T47D (cell line): ENCODE measurements around the gene GPR156.
"Not testable (repeated sequence)": the region's sequence is repeated elsewhere in the genome, so short reads cannot be mapped to it uniquely, and the experiment has no call there.

Experiments used
- DNase-seq, 2 experiments: peaks; one replicate each; pipeline versions ENCODE4 v3.0.0 to v3.0.0-alpha.2; 2011 to 2012; ENCODE audit warnings: low read depth in 1 of 2, low spot score in 1 of 2
- JUND ChIP-seq: IDR thresholded peaks from 2 replicates; pipeline ENCODE4 v1.6.1; 2012; ENCODE audit warnings: low read depth
- in situ Hi-C: cut with HindIII; loops from 2 replicates; pipeline ENCODE4 v1.10.0; 2016; ENCODE audit warnings: low sequenced_read_pairs, low pct_unique_long_range_greater_than_20kb

The GPR156 gene

DNA sequence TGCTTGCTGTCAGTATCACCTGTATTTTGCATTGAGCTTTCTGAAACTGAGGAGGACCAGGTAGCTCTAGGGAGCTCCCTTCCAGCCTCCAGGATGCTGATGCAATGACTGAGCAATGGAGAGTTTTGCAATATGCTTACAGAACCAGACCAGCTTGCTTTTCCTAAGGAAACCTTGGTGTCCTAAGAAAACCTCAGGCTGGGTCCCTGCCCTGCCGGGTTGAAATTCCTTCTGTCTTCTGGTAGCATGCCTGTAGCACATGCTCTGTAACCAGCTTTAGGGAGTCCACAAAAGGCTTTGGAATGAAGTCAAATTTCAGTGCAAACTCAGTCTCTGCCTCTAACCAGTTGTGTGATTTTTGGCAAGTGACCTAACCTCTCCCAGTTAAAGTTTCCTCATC lies 125.0 kb downstream of the GPR156 start:
- in situ Hi-C loops = no loop called here
- DNase-seq = peak; percentile 52 to 99
- TF ChIP-seq JUND = peak; percentile 89

DNA sequence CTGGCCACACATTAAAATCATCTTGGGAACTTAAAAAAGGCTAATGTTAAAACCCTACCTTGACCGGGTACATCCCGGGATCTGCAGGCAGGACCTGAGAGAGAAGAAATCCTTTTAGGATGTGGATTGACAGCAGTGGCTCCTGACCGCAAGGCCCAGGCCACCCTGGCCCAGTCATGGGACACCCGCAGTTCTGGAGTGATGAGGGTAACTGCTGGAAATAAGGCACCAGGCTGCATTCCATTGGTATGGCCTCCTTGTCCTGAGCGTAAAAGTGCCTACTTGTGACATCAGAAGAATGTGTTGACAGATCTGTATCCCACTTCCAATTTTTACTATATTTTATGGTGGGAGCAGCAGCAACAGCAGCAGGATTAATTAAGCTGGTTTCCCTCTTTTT lies 127.3 kb downstream of the GPR156 start:
- in situ Hi-C loops = no loop called here
- DNase-seq = no peak

DNA sequence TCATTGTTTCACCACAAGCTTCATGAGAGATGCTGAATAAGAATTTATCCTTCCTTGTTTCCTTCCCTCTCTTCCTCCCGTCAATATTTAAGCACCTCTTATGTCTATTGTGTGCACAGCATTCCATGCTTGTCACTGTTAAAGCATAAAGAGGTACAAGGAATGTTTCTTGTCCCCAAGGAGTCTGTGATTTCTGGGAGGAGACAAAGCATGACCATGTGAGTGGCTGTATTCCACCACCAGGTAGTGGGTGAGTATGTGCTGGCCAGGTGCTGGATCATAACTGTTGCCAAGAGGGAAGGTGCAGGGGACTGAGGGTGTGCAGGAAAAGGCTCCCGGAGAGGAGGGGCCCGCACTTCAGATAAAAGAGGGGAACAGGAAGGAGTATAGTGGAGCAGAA lies 127.9 kb downstream of the GPR156 start:
- no peak for TF ChIP-seq JUND
- DNase-seq = peak in 1 of 2 experiments; percentile 74
- in situ Hi-C loops = no loop called here

More for the DNA sequence above, 127.3 kb downstream of the GPR156 start:
- TF ChIP-seq JUND = no peak

DNA sequence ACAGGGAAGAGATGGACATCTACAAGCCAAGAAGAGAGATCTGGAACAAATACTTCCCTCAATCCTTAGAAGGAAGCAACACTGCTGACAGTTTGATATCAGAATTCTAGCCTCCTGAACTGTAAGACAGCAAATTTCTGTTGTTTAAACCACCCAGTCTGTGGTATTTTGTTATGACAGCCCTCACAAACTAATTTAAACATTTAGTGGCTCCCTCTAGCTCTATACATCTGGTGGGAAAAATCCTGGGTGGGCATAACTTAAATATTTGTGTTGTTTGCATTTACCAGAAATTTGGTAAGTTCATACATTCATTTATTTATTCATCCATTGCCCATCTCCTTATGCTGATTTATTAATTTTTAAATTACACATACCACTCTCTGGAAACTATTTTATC lies 128.3 kb downstream of the GPR156 start:
- in situ Hi-C loops = no loop called here
- no peak for DNase-seq
- TF ChIP-seq JUND = no peak

DNA sequence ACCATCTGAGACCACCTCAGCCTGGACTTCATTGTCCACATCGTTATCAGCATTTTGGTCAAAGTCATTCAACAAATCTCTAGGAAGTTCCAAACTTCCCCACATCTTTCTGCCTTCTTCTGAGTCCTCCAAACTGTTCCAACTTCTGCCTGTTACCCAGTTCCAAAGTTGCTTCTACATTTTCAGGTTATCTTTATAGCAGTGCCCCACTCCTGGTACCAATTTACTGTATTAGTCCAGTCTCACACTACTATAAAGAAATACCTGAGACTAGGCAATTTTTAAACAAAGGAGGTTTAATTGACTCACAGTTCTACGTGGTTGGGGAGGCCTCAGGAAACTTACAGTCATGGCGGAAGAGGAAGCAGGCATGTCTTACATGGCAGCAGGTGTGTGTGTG lies 129.3 kb downstream of the GPR156 start:
- DNase-seq, in situ Hi-C loops: not testable (repeated sequence)

DNA sequence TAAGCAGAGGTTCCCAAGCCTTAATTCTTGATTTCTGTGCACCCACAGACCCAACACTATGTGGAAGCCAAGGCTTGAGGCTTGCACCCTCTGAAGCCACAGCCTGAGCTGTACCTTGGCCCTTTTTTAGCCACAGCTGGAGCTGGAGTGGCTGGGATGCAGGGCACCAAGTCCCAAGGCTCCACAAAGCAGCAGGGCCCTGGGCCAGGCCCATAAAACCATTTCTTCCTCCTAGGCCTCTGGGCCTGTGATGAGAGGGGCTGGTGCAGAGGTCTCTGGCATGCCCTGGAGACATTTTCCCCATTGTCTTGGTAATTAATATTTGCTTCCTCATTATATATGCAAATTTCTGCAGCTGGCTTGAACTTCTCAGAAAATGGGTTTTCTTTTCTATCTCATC lies 129.9 kb downstream of the GPR156 start:
- no peak for DNase-seq
- TF ChIP-seq JUND = no peak
- in situ Hi-C loops = no loop called here

DNA sequence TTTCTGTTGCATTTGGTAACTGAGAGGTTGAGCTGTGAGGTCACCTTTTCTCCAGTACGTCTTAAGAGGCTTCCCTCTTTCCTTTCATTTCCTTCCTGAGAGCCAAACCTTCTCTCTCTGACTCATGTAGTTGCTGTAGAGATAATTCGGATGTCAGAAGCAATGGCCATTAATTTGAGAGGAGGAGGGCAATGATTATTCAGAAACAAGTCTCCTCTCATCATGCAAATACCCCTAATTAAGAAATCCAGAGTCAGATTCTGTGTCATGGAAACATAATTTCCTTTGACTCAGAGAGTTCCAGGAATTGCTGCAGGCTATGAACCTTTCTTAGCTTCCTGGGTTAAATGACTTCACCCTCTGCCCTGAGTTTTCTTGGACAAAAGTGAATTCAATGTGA lies 131.7 kb downstream of the GPR156 start:
- TF ChIP-seq JUND = no peak
- peak in 1 of 2 experiments; percentile 53 for DNase-seq
- in situ Hi-C loops = no loop called here

DNA sequence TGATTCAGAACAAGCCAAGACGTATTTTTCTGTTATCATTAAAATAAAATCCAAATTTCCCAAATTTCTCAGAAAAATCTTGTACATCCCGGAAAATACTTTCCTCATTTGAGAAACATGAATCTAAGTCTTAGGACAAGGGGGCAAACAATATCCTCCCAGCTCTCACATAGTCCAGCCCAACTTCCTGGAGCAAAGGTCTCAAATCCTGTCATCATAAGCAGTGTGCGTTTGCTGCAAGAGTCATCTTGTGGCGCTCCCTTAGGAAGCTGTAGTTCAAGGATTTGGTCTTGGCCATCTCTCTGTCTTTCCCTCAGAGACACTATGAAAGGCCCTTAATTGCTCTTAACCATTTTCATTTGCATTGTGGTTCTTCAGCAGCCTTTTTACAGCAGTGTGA lies 133.2 kb downstream of the GPR156 start:
- no peak for TF ChIP-seq JUND
- no peak for DNase-seq

DNA sequence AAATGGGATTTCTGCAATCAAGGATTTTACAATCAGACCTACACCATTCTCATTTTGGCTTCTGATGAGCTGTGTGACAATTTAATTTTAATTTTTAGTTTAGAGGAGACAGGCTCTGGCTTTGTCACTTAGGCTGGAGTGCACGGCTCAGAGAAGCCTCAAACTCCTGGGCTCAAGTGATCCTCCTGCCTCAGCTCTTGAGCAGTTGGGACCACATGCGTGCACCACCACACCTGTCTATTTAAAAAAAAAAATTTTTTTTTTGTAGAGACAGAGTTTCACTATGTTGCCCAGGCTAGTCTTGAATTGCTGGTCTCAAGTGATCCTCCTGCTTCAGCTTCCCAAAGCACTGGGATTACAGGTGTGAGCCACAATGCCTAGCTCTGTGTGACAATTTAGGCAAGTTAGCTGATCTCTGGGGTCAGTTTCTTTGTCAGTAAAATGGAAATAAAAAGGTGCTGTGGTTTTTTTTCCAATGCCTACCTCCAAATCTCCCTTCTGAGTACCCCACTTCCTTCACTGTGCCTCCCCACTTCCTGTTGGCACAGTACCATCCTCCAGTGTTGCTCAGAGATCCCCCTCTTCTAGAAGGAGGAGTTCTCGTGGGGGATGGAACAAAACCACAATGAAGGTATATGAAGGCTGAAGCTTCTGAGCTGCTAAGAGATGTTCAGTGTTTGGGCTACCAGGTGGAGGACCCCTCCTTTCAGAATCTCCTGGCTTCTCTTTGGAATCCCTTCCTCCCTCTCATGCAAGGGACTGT lies 136.7 kb downstream of the GPR156 start:
- no peak for DNase-seq
- no peak for TF ChIP-seq JUND
- in situ Hi-C loops = no loop called here

More for the DNA sequence above, 133.2 kb downstream of the GPR156 start:
- in situ Hi-C loops = no loop called here

DNA sequence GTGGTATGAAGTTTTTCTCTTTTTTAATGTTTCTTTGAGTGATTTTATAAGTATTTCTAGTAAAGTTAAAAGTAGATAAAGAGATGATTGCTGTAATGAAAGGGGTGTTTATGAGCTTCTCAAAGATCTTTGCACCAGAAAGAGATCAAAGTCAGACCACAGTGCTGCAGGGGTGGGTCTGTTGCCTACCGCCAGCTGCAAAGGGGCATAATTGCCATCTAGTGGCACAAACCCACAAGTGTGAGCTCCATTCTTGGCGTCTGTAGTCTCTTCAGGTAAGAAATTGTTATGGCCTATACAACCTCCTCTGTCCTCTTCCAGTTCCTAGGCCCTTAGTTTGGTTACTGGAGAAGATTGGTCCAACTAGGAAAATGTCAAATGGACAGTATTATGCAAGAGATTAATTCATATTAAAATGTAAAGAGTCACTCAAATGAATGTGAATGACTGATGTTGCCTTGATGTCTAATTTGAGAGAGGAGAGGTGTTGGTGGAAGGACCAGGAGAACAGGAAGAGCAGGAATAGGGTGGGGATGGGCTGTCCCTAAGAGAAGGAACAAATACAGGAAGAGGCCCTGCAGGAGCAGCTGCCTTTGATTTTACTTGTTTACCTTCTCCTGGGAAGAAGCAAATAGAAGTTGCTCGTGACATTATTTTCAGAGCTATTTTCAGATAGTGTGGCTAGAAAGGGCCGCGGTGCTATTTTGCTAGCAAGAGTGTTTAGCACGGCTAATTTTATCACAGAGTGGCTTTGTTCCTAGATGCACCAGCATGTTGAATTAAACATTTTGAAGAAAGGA lies 137.8 kb downstream of the GPR156 start:
- peak; percentile 45 for TF ChIP-seq JUND
- in situ Hi-C loops = no loop called here
- peak; percentile 56 to 96 for DNase-seq

DNA sequence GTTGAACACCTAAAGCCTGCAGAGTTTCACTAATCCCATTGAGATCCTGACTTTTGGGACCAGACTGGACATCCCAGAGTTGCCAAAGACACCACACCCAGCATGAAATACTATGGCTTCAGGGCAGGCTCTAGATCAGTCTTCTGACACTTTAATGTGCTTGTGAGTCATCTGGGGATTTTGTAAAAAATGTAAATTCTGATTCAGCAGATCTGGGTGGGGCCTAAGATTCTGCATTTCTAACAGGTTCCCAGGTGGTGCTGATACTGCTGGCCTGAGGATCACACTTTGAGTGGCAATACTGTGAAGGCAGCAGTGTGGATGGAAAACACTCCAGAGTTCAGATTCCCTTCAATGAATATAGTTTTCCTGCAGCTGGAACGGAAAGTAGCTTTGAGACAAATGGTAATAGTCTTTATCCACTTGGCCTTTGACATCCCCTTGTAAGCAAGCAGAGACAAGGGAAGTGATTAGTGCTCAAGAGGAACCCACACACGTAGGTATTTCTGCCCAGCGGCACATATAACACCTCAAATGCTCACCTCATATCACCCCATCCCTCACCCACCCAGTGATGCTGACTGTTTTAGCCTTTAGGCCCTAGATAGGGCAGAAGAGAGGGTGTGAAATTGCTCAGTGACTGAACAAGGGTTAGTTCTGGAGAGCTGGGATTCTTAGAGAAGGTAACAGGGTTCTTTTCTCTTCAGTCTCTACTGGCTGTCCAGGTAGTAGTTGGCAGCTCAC lies 139.3 kb downstream of the GPR156 start:
- DNase-seq = no peak

DNA sequence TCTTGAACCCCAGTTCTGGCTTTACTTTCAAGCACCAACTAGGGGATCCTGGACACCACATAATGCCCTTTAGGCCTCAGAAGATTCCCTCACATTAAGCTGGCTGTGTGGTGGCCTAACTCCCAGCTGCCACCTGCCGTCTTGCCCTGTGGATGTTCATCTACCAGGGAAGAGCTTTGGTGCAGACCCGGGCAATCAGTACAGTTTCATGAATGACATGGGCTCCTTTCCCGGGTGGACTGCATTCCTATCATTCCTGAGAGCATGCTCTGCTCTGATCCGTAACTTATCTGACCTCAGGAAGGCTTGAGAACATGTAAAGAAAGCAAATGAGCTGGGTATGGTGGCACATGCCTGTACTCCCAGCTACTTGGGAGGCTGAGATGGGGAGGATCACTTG lies 140.8 kb downstream of the GPR156 start:
- DNase-seq = peak in 1 of 2 experiments; percentile 34
- in situ Hi-C loops = no loop called here
- TF ChIP-seq JUND = no peak

More for the DNA sequence above, 139.3 kb downstream of the GPR156 start:
- no peak for TF ChIP-seq JUND
- in situ Hi-C loops = no loop called here

DNA sequence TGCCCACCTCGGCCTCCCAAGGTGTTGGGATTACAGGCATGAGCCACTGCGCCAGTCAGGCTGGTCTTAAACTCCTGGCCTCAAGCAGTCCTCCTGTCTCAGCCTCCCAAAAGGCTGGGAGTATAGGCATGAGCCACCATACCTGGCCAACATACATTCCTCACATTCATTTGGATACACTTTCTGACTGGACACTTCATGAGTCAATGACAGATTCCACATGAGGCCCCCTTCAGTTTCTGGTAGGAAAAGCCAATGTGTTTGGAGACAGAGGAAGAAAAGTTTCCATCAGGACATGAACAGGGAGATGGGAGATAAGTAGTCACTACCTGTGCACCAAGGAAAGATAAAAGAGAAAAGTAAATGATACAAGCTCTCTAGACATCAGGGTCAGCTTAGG lies 141.3 kb downstream of the GPR156 start:
- no peak for TF ChIP-seq JUND
- DNase-seq = no peak

More for the DNA sequence above, 141.3 kb downstream of the GPR156 start:
- in situ Hi-C loops = no loop called here
